ENCODE results near the gene TNS1.

DNA sequence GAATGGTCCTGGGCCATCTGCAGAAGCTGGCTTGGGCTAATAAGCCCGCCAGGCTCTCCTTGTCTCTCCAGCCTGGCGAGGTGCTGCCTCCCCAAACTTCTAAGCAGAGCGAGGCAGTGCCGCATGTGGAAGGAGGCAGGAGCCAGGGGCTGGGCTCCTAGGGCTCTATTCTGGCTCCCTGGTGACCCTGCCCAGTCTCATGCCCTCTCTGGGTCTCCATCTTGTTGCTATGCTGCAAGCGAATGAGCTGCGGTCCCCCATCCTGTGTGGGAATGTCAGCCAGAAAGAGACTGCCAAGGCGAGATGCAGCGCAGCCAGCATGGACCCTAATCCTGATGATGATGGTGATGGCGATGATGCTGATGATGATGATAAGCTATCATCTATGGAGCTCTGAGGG lies 48.7 kb downstream of the TNS1 start:
- no peak for TF ChIP-seq EZH2 (IDR thresholded peaks at IDR 0.05; ENCODE audit: insufficient read depth, low read length)
- TF ChIP-seq, protein P1, sequence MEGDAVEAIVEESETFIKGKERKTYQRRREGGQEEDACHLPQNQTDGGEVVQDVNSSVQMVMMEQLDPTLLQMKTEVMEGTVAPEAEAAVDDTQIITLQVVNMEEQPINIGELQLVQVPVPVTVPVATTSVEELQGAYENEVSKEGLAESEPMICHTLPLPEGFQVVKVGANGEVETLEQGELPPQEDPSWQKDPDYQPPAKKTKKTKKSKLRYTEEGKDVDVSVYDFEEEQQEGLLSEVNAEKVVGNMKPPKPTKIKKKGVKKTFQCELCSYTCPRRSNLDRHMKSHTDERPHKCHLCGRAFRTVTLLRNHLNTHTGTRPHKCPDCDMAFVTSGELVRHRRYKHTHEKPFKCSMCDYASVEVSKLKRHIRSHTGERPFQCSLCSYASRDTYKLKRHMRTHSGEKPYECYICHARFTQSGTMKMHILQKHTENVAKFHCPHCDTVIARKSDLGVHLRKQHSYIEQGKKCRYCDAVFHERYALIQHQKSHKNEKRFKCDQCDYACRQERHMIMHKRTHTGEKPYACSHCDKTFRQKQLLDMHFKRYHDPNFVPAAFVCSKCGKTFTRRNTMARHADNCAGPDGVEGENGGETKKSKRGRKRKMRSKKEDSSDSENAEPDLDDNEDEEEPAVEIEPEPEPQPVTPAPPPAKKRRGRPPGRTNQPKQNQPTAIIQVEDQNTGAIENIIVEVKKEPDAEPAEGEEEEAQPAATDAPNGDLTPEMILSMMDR (IDR thresholded peaks at IDR 0.05; ENCODE audit: insufficient read depth, low read depth, low read length): no peak
